ENCODE results near the gene SYT15.
"Not testable (repeated sequence)": the region's sequence is repeated elsewhere in the genome, so short reads cannot be mapped to it uniquely, and the experiment has no call there.

Gene SYT15

GRCh38 chr10:46594453-46595063, 15.6 kb downstream of the SYT15 start:
- DNase-seq = not testable (repeated sequence)

GRCh38 chr10:46596570-46596969, 17.6 kb downstream of the SYT15 start:
- not testable (repeated sequence) for DNase-seq

DNA sequence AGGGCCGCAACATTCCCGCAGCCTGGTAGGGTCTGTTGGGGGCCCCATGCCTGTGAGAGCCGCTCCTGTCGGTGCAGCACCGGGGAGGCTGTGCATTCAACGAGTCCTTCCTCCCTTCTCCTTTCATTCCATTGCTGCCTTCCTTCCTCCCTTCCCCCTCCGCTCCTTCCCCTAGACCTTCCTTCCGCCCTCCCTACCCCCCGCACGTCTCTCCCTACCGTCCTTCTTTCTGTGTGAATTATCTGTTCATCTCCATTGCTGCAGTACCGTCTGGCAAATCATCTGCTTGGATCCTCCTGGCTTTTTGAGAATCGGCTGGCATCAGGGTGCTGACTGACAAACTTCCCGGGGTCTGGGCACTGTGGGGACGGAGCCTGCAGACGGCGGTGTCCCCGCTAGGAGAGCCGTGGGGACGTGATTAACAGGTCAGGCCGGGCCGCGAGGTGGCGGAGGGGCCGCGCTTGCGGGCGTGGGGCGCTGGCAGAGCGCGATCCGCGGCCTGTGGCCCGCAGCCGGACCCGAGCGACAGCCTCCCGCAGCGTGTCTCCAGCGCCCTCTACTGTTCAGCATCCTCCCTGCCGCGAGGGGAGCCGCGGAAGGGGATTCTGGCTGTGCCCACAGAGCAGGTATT, 18.8 kb downstream of the SYT15 start:
- not testable (repeated sequence) for DNase-seq

- not testable (repeated sequence) for DNase-seq
These were observed 21.6 kb downstream of the SYT15 start for GRCh38 chr10:46600516-46600915.

GRCh38 chr10:46615540-46615939, 36.6 kb downstream of the SYT15 start:
- DNase-seq = not testable (repeated sequence)

DNA sequence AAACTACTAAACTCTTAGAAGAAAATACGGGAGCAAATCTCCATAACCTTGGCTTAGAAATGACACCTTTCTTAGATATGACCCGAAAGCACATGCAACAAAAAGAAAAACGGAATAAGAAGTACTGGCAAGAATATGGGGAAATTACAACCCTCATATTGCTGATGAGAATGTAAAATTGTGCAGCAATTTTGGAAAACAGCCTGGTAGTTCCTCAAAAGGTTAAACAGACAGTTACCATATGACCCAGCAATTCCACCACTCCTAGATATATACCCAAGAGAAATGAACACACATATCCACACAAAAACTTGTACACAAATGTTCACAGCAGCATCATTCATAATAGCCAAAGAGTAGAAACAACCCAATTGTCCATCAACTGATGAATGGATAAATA, 37.3 kb downstream of the SYT15 start:
- not testable (repeated sequence) for DNase-seq

DNA sequence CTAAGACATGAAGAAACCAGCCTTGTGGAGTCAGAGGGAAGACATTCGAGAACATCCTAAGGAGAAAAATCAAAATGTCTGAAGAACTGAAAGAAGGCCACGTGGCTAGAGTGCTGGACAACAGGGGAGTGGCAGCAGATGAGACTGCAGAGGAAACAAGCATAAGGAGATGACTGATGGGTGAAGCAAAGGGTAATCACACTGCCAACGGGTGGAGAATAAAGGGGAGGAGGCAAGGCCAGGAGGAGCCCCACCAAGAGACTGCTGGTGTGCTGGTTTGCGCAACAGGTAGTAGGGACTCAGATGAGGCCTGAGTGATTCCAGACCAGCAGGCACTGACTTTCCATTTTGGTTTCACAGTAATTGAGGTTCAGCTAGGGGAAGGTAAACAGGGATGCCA, 38.2 kb downstream of the SYT15 start:
- DNase-seq = not testable (repeated sequence)

GRCh38 chr10:46617913-46618312, 39.0 kb downstream of the SYT15 start:
- not testable (repeated sequence) for DNase-seq

- DNase-seq = not testable (repeated sequence)
These were observed 45.1 kb downstream of the SYT15 start for GRCh38 chr10:46623899-46624654.

- not testable (repeated sequence) for DNase-seq
These were observed 50.9 kb downstream of the SYT15 start for GRCh38 chr10:46629805-46630204.

DNA sequence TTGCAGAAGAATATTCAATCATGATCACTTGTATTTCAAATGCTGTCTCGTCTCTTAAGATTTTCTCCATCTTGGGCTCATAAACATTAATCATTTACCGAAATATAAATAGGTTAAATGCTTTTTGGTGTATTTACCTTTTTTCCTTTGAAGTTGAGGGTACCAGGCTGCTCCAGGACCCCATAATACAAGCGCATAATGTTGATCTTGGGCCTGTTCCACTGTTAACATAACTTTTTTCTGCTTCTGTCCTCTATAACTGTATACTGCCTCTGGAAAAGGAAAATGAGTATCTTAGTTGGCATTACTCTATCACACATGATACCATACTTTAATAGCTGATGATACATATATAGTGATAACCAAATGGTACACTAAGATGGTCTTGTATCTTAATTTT, 51.9 kb downstream of the SYT15 start:
- DNase-seq = not testable (repeated sequence)

GRCh38 chr10:46631683-46632082, 52.8 kb downstream of the SYT15 start:
- DNase-seq = not testable (repeated sequence)

DNA sequence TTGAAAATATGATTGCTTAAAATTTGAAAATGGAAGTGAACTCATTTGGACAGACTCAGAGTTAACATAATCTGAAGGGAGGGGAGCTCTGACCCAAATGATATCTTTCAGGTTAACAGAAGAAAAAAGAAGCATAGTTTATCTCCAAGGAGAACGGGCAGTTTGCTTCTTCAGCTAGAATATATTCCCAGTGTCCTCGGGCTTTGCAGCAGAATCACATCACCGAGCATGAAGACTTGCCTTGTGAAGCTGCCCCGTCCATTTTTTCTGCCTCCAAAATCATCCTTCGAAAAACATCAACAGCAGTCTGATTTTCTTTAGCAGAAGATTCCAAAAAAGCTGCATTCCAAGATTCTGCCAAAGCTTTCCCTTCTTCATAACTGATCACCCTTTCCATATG, 55.8 kb downstream of the SYT15 start:
- DNase-seq = not testable (repeated sequence)

DNA sequence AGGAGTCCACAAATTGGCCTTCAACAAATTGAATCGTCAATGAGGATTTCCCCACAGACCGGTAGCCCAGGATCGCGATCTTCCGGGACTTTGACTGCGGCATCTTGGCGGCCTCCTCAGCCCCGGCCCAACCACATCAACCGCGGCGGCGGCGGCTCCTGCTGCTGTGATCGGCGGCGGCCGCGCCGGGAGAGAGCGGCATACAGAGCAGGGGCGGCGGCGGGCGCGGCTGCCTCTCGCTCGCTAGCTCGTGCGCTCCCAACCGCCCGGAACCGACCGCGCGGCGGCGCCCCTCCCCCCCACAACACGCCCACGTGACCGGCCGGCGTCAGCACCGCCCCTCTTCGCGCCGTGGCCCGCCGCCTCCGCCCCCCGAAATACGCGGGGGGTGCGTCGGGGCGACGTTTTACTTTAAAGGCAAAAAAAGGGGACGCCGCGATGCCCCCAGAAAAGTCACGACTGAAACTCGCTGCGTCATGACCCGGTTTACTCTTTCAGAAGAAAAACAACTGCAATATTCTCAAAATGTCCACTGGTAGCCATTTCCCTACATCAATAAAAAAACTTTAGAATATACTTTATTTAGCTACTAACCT, 56.5 kb downstream of the SYT15 start:
- not testable (repeated sequence) for DNase-seq

DNA sequence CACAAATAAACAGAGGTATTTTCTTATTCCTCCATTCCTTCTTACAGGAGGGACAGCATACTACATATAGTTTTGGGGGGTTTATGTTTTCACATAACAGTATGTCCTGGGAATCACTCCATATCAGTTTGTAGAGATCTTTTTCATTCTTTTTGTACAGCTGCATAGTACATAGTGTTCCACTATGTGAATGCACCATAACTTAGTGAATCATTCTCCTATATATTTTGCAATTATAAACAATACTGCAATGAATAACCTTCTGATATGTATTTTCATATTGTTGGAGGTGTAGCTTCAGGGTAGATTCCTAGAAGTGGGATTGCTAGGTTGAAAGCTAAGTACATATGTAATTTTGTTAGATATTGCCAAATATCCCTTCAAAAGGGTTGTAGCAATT, 61.1 kb downstream of the SYT15 start:
- not testable (repeated sequence) for DNase-seq
